Measurements from ENCODE around the gene OR5AU1. TPM values are rescaled to one million over a fixed set of nuclear protein-coding genes. Genes with fewer than 3 reads are reported as not detected.

Gene OR5AU1
- not detected in 2 replicates for total RNA-seq

DNA sequence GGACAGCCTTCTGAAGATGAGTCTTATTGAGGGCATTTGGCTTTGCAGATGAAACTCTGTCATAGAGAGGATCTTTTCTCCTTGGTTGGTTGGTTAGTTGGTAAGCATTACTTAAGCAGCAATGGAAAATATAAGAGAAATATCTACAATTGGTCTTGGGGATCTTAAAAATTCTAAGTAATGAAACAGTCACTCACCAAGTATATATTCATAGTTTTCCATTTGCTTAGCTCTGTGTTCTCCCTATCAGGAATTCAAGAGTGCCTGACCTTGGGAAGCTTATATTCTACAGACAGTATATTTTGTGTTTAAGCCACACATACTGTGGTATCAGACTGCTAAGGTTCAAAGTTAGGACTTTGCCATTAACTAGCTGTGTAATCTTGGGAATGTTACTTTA lies at the start of gene OR5AU1:
Gene OR5AU1, minus strand, starts transcription at position 101 of the 400 bp plus-strand sequence. CDS start 191 bp downstream, outside the sequence.
- Mint-ChIP-seq H3K36me3 (ENCODE audit: low read depth) (no peaks in the 10 kb centered on the region), H3K4me1 (ENCODE audit: low read depth) (no peaks in the 10 kb centered on the region), H3K4me3 (ENCODE audit: low read depth) (no peak within 1 kb of the TSS), H3K27ac (no peak within 1 kb of the TSS), H3K9me3 (no peaks in the 10 kb centered on the region), H3K27me3 (ENCODE audit: low read depth) (peaks cover 34% of the 10 kb centered on the region)
- intact Hi-C loops (cut with micrococcal nuclease) = no loop called here
- DNase-seq (ENCODE audit: low spot score) = no peak

DNA sequence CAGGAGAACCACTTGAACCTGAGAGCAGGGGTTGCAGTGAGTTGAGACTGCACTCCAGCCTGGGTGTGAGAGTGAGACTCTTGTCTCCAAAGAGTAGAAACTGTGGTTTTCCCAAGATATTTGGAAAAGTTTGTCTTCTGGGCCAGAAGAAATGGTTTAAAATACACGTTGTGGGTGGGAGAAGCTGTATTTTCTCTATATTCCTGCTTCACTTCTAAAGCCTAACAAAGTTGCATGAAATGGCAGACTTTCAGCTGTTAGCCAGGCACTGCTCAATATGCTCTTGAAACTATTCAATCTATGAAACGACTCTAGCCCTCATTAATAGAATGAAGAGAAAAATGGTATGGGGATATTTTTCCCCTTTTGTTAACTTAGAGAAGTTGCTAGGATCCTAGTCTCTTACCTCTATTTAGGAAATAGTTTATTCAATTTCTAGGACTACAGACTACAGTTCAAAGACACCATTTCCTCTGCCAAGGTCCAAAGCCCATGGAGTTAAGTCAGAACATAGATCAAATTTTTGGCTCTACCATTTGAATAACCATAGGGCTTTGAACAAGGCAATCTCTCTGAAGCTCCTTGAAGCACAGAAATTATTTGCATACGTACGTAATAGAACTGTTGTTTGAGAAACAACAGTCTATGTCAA lies 49.3 kb upstream of the OR5AU1 start:
- intact Hi-C loops (cut with micrococcal nuclease) = no loop called here
- no peak overlapping the region for H3K27ac Mint-ChIP-seq
- DNase-seq (ENCODE audit: low spot score) = no peak

DNA sequence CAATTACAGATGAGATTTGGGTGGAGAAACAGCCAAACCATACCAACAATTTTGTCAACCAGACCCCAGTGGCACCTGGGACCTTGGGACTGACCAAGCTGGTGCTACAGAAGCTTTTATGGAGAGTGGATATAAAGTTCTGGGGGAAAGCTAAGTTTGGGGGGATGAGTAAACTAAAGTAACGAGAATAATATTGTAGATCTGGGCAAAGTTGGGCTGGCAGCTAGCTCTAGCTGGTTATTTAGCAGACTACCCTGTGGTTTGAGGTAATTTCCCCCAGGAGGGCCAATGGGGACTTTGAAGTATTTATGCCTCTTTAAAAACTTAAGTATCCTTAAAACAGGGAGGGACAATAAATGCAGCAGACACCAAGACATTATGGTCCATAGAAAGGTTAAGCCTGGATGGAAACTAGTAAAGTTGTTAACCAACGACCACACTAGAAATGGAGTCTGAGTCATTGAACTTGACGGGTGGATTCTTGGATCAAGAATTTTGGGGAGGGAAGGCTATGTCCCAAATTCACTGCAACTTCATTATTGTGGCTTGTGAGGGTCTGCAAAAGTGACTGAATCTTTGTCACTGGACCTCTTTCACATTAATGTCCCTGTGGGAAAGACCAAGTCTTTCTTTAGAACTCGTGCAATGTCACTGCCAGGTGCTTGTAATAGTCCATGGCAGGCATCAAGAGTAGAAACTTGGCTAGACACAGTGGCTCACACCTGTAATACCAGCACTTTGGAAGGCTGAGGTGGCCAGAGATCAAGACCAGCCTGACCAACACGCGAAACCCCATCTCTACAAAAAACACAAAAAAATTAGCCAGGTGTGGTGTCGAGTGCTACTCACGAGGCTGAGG lies 48.5 kb upstream of the OR5AU1 start:
- DNase-seq (ENCODE audit: low spot score) = no peak
- intact Hi-C loops (cut with micrococcal nuclease) = loop anchor here (5.0 kb wide), 1 partner anchor 38 kb away; no protein-coding TSS in a partner anchor
- Mint-ChIP-seq H3K9me3 (no peaks in the 10 kb centered on the region), H3K36me3 (ENCODE audit: low read depth) (peaks cover 83% of the 10 kb centered on the region), H3K27me3 (ENCODE audit: low read depth) (no peaks in the 10 kb centered on the region), H3K4me1 (ENCODE audit: low read depth) (peaks cover 13% of the 10 kb centered on the region), H3K4me3 (ENCODE audit: low read depth) (no peak overlapping the region), H3K27ac (no peak overlapping the region)

More for the DNA sequence above, 49.3 kb upstream of the OR5AU1 start:
- Mint-ChIP-seq H3K27me3 (ENCODE audit: low read depth) (no peaks in the 10 kb centered on the region), H3K4me3 (ENCODE audit: low read depth) (no peak overlapping the region), H3K4me1 (ENCODE audit: low read depth) (peaks cover 13% of the 10 kb centered on the region), H3K9me3 (no peaks in the 10 kb centered on the region), H3K36me3 (ENCODE audit: low read depth) (peaks cover 91% of the 10 kb centered on the region)

DNA sequence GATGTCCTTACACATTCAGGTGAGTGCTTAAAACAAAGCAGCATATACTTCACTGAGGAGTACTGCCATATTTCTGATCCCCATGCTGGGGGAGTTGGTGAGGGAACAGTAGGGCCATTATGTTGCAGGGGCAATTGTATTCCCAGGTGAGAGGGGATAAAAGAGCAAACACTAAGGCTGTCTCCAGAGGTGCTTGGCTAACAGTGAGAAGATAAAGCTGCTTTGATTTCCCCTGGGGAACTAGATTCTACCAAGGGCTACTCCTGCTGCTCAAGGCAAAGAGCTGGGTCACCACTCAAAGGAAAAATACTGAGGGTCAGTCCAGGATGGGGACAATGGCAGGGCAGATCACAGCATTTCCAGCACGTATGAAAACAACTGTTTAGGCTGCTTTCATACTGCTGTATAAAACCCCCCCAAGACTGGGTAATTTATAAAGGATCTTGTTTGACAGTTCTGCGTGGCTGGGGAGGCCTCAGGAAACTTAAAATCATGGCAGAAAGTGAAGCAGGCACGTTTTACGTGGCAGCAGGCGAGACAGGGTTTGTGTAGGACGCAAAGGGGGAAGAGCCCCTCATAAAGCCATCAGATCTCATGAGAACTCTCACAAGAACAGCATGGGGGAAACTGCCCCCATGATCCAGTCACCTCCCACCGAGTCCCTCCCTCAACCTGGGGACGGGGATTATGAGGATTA lies 47.8 kb upstream of the OR5AU1 start:
- no peak overlapping the region for H3K4me3 Mint-ChIP-seq (ENCODE audit: low read depth)
- peak overlapping the region; percentile 47 for H3K27ac Mint-ChIP-seq
- H3K27me3 Mint-ChIP-seq (ENCODE audit: low read depth) = no peaks in the 10 kb centered on the region
- intact Hi-C loops (cut with micrococcal nuclease) = loop anchor here (5.0 kb wide), 1 partner anchor 39 kb away; no protein-coding TSS in a partner anchor
- peaks cover 76% of the 10 kb centered on the region for H3K36me3 Mint-ChIP-seq (ENCODE audit: low read depth)
- H3K9me3 Mint-ChIP-seq = no peaks in the 10 kb centered on the region
- DNase-seq (ENCODE audit: low spot score) = no peak
- peaks cover 13% of the 10 kb centered on the region for H3K4me1 Mint-ChIP-seq (ENCODE audit: low read depth)

DNA sequence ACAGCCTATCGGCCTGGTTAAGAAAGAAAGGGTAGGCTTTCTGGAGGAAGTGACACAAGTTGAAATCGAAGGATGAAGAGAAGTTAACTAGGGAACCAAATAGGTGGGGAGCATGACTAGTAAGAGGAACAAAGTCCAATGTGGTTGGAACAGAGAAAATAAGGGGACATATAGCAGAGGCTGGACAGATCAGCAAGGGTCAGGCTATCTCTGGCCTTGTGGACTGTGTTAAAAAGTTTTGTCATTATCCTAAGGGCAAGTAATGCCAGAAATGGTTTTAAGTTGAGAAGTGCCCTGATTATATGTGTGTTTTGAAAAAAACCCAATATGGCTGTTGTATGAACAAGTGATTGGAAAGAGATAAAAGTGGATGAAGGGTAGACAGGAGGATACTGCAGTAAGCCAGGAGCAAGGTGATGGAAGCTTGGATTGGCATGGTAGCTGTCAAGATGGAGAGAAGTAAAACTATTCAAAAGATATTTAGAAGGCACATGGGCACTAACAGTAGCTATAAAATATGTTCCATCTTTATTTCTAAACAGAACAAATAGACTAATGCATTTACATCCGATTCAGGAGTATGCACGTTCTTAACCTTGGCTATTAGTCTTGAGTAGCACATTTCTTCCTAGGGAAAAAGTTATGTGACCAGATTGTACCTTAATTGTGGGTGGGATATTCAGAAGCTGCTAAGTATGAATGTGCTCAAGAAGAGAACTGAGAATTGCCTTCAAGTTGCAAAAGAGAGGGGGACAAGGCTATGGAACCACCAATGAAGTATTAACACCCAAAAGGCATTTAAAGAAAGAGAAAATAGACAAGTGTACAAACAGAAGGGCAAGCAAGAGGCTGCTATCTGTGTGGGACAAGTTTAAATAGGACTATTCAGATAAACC lies 46.8 kb upstream of the OR5AU1 start:
- Mint-ChIP-seq H3K36me3 (ENCODE audit: low read depth) (peaks cover 67% of the 10 kb centered on the region), H3K9me3 (peaks cover 4% of the 10 kb centered on the region)
- intact Hi-C loops (cut with micrococcal nuclease) = loop anchor here (5.0 kb wide), 1 partner anchor 40 kb away; no protein-coding TSS in a partner anchor

DNA sequence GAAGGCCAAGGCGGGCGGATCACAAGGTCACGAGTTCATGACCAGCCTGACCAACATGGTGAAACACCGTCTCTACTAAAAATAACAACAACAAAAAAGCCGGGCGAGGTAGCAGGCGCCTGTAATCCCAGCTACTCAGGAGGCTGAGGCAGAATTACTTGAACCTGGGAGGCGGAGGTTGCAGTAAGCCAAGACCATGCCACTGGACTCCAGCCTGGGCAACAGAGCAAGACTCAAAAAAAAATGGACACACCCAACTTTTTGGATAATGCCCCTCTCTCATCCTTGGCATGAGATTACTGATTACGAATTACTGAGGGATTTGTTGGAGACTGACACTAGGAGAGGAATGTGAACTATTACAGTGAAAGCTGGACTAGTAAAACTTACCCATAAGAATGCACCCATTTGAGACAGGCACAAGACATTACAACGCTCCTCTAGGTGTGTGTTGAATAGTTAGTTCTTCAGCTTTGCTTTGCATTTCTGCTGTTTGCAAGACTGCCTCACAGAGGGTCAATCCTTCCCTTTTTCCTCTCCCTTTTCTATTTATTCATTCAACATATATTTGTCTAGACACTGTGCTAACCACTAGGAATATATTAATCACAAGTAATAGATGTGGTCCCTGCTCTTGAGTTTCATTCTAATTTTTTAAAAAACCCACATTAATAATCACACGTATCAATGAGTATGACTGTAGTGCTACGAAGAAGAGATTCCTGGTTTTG lies 46.0 kb upstream of the OR5AU1 start:
- Mint-ChIP-seq H3K36me3 (ENCODE audit: low read depth) (peaks cover 61% of the 10 kb centered on the region), H3K27ac (peak overlapping the region; percentile 3), H3K9me3 (peaks cover 11% of the 10 kb centered on the region), H3K4me1 (ENCODE audit: low read depth) (peaks cover 7% of the 10 kb centered on the region), H3K4me3 (ENCODE audit: low read depth) (no peak overlapping the region), H3K27me3 (ENCODE audit: low read depth) (no peaks in the 10 kb centered on the region)
- DNase-seq (ENCODE audit: low spot score) = no peak
- intact Hi-C loops (cut with micrococcal nuclease) = loop anchor here (5.0 kb wide), 1 partner anchor 40 kb away; no protein-coding TSS in a partner anchor

More for the DNA sequence above, 46.8 kb upstream of the OR5AU1 start:
- Mint-ChIP-seq H3K4me1 (ENCODE audit: low read depth) (peaks cover 10% of the 10 kb centered on the region), H3K27me3 (ENCODE audit: low read depth) (no peaks in the 10 kb centered on the region), H3K4me3 (ENCODE audit: low read depth) (no peak overlapping the region), H3K27ac (no peak overlapping the region)
- no peak for DNase-seq (ENCODE audit: low spot score)

DNA sequence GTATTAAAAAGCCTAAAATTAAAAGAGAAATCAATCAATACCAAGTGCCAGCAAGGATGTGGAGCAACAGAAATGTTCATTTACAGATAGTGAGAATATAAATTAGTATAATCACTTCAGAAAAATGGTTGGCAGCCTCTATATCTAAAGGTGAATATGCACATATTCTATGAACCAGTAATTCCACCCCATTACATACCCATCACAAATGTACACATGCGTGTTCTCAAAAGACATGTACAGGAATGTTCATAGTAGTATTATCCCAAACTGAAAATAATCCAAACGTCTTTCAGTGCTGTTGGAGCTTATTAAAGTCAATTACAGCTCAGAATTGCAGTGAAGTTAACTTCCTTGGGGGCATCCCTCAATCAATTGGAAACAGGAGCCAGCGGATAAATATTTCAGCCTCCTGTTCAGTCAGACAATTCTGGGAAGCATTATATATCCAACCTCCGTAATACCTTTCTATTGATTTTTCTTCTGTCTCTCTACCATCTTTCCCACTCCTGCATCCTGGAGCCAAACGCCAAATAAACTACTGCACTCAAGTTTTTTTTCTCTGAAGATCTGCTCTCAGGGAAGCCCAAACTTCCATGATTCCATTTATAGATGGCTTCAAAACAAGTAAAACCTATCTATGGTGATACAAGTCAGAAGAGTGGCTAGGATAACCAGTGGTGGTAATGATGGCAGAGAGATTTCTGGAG lies 45.0 kb upstream of the OR5AU1 start:
- intact Hi-C loops (cut with micrococcal nuclease) = loop anchor here (5.0 kb wide), 1 partner anchor 41 kb away; no protein-coding TSS in a partner anchor
- Mint-ChIP-seq H3K4me3 (ENCODE audit: low read depth) (no peak overlapping the region), H3K27ac (no peak overlapping the region), H3K36me3 (ENCODE audit: low read depth) (peaks cover 51% of the 10 kb centered on the region), H3K9me3 (peaks cover 11% of the 10 kb centered on the region), H3K27me3 (ENCODE audit: low read depth) (no peaks in the 10 kb centered on the region), H3K4me1 (ENCODE audit: low read depth) (peaks cover 2% of the 10 kb centered on the region)
- no peak for DNase-seq (ENCODE audit: low spot score)

DNA sequence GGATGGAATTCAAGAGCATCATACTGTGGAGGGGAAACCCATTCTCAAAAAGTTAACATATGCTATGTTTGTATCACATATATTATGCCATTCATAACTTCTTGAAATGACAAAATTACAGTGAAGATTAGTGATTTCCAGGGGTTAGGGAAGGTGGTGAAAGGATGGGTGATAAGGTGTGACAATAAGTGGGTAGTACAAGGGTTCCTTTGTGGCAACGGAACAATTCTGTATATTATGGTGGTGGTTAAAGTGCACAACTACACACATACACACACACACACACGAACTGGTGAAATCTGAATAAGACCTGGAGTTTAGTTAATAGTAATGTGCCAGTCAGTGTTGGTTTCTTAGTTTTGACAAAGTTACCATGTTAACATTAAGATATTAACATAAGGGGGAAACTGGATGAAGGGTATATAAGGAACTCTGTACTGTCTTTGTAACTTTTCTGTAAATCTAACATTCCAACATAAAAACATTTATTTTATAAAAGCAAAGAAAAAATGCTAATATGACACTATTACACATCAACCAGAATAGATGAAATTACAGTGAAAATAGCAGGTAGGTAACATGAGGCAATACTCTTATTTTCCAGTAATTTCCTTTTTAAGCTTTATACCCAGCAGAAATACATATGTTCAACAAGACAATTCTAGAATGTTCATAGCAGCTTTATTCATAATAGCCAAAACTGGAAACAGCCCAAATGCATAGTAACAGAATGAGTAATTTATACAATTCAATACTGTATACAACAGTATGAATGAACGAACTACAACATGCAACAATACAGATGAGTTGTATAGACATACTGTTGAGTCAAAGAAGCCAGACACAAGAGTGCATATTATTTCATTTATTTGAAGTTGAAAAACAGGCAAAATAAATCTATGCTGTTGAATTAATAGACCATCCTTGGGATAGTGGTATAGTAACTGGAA lies 44.0 kb upstream of the OR5AU1 start:
- Mint-ChIP-seq H3K4me3 (ENCODE audit: low read depth) (no peak overlapping the region), H3K9me3 (peaks cover 11% of the 10 kb centered on the region), H3K27ac (no peak overlapping the region), H3K4me1 (ENCODE audit: low read depth) (peaks cover 2% of the 10 kb centered on the region), H3K27me3 (ENCODE audit: low read depth) (peaks cover 5% of the 10 kb centered on the region), H3K36me3 (ENCODE audit: low read depth) (peaks cover 41% of the 10 kb centered on the region)
- intact Hi-C loops (cut with micrococcal nuclease) = loop anchor here (5.0 kb wide), 1 partner anchor 42 kb away; no protein-coding TSS in a partner anchor
- no peak for DNase-seq (ENCODE audit: low spot score)

DNA sequence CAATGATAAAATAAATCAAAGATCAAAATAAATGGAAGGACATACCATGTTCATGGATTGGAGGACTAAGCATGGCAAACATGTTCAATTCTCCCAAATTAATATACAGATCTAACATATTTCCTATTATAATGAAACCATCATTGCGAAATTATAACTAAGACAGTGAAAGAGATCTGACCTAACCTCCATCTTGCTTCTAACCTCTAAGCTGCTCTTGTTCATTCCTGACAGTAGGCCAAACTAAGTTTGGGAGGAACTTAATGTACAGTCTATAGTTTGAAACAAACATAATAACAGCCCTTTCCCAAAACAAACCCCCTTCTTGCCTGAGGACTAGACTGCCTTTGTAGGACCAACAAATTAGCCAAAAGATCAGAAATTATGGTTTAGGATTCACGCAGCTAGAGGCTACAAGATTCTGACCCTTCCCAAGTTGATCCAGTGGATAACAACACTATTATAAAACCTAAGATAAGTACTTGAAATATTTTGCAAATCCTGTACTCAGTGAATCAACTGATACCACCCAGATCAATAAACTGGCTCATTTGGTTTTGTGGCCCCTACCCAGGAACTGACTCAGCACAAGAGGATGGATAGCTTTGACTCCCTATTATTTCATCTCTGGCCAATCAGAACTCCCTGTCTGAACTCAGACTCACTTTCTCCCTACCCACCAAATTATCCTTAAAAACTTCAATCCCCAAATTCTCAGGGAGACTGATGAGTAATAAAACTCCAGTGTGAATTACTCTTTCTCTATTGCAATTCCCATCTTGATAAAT lies 41.7 kb upstream of the OR5AU1 start:
- H3K4me3 Mint-ChIP-seq (ENCODE audit: low read depth) = no peak overlapping the region
- H3K27me3 Mint-ChIP-seq (ENCODE audit: low read depth) = peaks cover 17% of the 10 kb centered on the region
- no peak for DNase-seq (ENCODE audit: low spot score)
- peaks cover 19% of the 10 kb centered on the region for H3K36me3 Mint-ChIP-seq (ENCODE audit: low read depth)
- peaks cover 11% of the 10 kb centered on the region for H3K9me3 Mint-ChIP-seq
- intact Hi-C loops (cut with micrococcal nuclease) = no loop called here
- H3K27ac Mint-ChIP-seq = no peak overlapping the region
- H3K4me1 Mint-ChIP-seq (ENCODE audit: low read depth) = peaks cover 4% of the 10 kb centered on the region

DNA sequence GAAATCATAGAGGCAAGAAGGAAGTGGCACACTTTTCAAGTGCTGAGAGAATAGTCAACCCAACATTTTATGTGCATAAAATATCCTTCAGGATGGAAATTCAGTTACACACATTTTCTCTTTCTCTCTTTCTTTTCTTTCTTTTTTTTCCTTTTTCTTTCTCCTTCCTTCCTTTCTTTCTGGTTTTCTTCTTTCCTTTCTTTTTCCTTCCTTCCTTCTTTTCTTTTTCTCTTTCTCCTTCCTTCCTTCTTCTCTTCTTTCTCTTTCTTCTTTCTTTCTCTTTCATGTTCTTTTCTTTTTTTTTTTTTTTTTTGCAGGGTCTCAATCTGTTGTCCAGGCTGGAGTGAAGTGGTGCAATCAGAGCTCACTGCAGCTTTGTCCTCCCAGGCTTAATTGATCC lies 38.7 kb upstream of the OR5AU1 start:
- Mint-ChIP-seq H3K4me3 (ENCODE audit: low read depth) (no peak overlapping the region), H3K4me1 (ENCODE audit: low read depth) (peaks cover 11% of the 10 kb centered on the region)

More for the DNA sequence above, 38.7 kb upstream of the OR5AU1 start:
- Mint-ChIP-seq H3K27me3 (ENCODE audit: low read depth) (peaks cover 17% of the 10 kb centered on the region), H3K9me3 (peaks cover 11% of the 10 kb centered on the region), H3K27ac (no peak overlapping the region), H3K36me3 (ENCODE audit: low read depth) (peaks cover 3% of the 10 kb centered on the region)
- intact Hi-C loops (cut with micrococcal nuclease) = no loop called here
- DNase-seq (ENCODE audit: low spot score) = no peak

Measured in activated T-helper 2 cell treated with anti-CD3 and anti-CD28 coated beads, Interferon-gamma antibody, Interleukin-2, Interleukin-4, amounts not matched to agents 10 μg/mL and 5 μg/mL and 100 μg/mL, durations not matched to agents 14 hours and 24 hours and 36 hours (primary cell).